Esophagus muscularis mucosa (tissue), 3 donors: ENCODE results near the gene RNFT2.

Source experiments
- CTCF ChIP-seq, 3 experiments: fragments of 200-600 bp in 2 of 3; fragments of 450-650 bp in 1 of 3; sonication (generic) in 2 of 3; IDR thresholded peaks; one replicate each; pipeline ENCODE4 v1.5.1; 2017 to 2019; ENCODE audit warnings: antibody characterized with exemption in 3 of 3, mild to moderate bottlenecking in 2 of 3, moderate library complexity in 1 of 3
- POLR2A ChIP-seq: fragments of 450-650 bp; IDR thresholded peaks from one replicate; pipeline ENCODE4 v1.6.1; 2017; ENCODE audit warnings: antibody characterized with exemption, moderate library complexity, mild to moderate bottlenecking, low read depth

GRCh38 chr12:116703214-116703795, 34.8 kb upstream of the RNFT2 start:
- TF ChIP-seq CTCF (IDR thresholded peaks at IDR 0.05) = peak; percentile 88 to 96 (median 91)
- TF ChIP-seq POLR2A = no peak
